Activated T-cell treated with anti-CD3 and anti-CD28 coated beads for 24 hours (primary cell): Measurements from ENCODE around the gene MTRFR.

ENCODE experiments used
- DNase-seq: peaks from one replicate; pipeline ENCODE4 v3.0.0-alpha.2; 2020; ENCODE audit warnings: low read depth

The MTRFR gene

DNA sequence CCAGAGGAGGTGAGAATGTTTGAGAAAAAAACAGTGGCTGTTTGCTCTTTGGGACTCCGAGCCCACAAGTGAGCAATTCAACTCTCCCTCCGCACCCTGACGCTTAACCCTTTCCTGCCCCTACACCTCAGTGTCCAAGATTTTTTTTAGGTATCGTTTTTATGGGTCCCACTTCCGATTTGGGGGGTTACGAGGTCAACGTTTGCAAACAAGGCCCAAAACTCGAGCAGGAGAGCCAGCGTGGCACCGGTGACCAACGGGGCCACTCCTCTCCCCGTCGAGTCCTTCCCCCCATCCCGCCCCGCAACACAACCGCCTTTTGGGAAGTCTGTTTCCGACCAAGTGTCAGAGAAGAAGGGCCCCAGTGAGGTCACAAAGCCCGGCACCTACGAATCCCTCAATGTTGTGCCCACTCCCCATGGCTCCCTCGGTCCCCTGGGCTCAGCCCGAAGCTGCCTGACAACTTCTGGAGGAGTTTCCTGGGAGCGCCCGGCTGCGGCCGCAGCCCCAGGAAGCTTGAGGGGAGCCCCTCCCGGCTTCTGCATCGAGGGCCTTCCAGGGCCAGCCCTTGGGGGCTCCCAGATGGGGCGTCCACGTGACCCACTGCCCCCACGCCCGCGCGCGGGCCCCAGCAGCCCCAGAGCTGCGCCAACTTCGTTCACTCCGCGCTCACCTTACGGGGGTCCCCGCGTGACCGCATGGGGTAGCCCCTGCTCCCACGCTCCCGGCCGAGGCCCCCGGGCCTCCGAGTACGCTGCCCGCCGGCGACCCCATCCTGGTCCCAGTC is 37.2 kb downstream of the MTRFR start:
- no peak for DNase-seq

DNA sequence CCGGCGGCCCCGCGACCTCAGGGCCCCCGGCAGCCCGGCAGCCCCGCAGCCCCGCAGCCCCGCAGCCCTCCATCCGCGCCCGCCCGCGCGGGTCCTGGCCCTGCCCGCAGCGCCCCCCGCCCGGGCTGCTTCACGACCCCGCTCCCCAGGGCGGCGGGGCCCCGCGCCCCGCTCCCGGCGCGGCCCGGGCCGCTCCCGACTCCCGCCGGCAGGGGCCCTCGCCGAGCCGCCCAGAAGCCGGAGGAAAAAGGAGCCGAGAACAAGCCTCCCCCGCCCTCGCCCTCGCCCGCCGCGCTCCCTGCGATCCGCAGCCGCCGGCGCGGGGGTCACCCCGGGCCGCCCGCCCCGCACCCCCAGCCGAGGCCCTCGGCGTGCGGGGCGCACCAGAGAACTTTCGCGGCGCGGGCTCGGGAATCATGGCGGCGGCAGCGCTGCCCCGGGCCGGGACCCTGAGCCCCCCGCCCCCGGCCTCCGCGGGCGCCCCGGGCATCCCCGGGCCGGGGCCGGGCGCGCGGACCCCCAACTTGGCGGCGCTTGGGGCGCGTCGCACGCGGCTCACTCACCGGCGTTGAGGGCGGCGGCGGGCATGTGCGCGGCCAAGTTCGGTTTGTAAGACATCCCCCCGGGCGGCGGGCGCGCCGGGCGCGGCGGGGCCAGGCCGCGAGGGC is 37.9 kb downstream of the MTRFR start:
- peak; percentile 58 for DNase-seq

- DNase-seq: no peak
Observed at GRCh38 chr12:123273166-123273565, 39.9 kb downstream of the MTRFR start.

DNA sequence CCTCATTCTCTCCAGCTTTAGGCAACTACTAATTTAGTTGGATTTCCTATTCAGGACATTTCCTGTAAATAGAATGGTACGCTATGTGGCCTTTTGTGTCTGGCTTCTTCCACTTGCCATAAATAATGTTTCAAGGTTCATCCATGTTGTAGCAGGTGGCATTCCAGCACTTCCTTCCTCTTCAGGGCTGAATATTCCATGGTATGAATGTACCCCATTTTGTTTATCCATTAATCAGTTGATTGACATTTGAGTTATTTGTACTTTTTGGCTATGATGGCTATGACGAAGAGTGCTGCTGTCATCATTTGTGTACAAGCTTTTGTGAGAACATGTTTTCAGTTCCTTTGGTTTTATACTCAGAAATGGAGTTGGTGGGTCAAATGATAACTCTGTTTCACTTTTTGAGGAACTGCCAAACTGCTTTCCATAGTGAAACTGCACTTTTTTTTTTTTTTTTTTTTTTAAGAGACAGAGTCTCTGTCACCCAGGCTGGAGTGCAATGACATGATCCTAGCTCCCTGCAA is 44.9 kb downstream of the MTRFR start:
- no peak for DNase-seq

DNA sequence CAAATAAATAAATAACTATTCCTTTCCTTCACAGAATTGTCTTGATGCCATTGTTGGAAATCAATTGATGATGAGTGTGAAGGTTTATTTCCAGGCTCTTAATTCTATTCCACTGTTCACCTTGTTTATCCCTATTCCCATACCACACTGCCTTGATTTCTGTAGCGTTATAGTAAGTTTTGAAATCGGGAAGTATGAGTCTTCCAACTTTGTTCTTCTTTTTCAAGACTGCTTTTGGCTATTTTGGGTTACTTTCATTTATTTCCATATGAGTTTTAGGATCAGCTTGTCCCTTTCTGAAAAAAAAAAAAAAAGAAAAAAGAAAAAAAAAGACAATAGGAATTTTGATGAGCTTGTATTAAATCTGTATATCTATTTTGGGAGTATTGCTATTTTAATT is 47.7 kb downstream of the MTRFR start:
- no peak for DNase-seq

DNA sequence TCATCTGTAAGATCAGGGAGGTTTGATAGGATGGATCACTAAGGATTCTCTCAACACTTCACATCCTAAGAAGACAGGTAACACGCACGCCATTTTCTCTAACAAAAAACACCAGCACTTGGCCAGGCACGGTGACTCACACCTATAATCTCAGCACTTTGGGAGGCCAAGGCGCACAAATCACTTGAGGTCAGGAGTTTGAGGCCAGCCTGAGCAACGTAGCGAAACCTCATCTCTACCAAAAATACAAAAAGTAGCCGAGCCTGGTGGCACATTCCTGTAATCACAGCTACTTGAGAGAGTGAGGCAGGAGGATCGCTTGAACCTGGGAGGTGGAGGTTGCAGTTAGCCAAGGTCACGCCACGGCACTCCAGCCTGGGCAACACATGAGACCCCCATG is 48.9 kb downstream of the MTRFR start:
- DNase-seq: no peak

- DNase-seq: no peak
Observed at GRCh38 chr12:123283461-123283860, 50.2 kb downstream of the MTRFR start.

GRCh38 chr12:123284669-123285068 is 51.4 kb downstream of the MTRFR start:
- DNase-seq: no peak

GRCh38 chr12:123286652-123287373 is 53.6 kb downstream of the MTRFR start:
- no peak for DNase-seq

- DNase-seq: no peak
Observed at GRCh38 chr12:123288751-123289346, 55.6 kb downstream of the MTRFR start.

DNA sequence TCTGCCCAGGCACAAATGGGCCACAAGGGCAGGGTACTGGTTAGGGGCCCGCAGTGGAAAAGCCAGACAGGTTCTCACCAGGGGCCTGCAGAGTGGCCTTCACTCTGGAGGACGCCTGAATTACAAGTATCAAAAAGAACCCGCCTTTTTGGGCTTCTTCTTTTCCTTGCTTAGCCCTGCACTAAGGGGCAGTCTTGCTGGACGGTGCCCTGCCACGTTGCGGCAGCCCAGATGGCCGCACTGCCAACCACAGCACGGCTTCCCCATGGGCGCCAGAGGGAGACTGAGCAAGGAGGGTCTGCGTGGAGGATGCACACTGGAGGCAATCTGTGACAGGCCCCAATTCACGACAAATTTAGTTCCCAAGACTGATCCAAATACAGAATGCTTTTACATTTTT is 56.7 kb downstream of the MTRFR start:
- no peak for DNase-seq

DNA sequence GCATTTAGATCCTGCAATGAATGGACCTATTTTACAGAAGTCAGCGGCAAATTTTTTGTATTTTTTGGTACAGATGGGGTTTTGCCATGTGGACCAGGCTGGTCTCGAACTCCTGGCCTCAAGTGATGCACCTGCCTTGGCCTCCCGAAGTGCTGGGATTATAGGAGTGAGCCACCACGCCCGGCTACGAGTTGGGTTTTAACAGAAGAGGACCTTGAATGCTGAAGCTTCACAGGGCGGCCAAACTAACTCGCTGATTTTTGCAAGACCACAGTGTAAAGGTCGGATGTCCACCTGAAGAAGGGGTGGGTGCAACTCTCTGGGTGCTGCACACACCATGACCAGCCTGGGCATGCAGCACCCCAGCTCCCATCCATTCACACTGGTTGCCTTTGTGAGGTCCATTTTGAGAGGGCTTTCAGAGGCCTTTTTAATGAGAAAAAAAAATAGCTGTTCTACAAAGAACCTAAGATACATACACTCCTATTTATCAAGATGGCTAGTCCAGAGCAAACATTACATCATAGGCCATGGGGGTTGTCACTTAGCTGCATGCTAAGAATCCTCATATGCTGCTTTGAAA is 60.0 kb downstream of the MTRFR start:
- no peak for DNase-seq

- DNase-seq: no peak
Observed at GRCh38 chr12:123305136-123305535, 71.9 kb downstream of the MTRFR start.

- no peak for DNase-seq
Observed at GRCh38 chr12:123306200-123306599, 73.0 kb downstream of the MTRFR start.
